CD4-positive, alpha-beta memory T cell (primary cell): ENCODE results near the gene CHMP1A. TPM values are rescaled to one million over a fixed set of nuclear protein-coding genes. Genes with fewer than 3 reads are reported as not detected.

Experiments used
- CTCF ChIA-PET: fragments of 350-600 bp; sonication (Branson Sonifier 250); formaldehyde crosslinking; loops from one replicate; lab custom pipeline; 2021; ENCODE audit warnings: inconsistent platforms; ENCODE audit not compliant: partially characterized antibody; lab: Charles Lee
- POLR2A ChIA-PET: fragments of 350-600 bp; sonication (Branson Sonifier 250); formaldehyde crosslinking; loops from one replicate; lab custom pipeline; 2021; ENCODE audit not compliant: partially characterized antibody; lab: Charles Lee
- DNase-seq, 5 donors: peaks; one replicate each; pipeline versions ENCODE4 v3.0.0 to v3.0.0-alpha.2; 2020 to 2022; ENCODE audit warnings: mixed read lengths in 1 of 5
- H3K27ac ChIP-seq: one replicate; pipeline ENCODE4 v1.7.0; 2013; ENCODE audit warnings: low read depth, low read length
- H3K27me3 ChIP-seq: 2 replicates; pipeline ENCODE4 v1.7.0; 2013; ENCODE audit warnings: mild to moderate bottlenecking, low read length, moderate library complexity; ENCODE audit not compliant: insufficient read depth
- H3K36me3 ChIP-seq: 2 replicates; pipeline ENCODE4 v1.7.0; 2013; ENCODE audit warnings: mild to moderate bottlenecking, low read length, moderate library complexity; ENCODE audit not compliant: insufficient read depth
- H3K4me1 ChIP-seq: 2 replicates; pipeline ENCODE4 v1.7.0; 2013; ENCODE audit warnings: mild to moderate bottlenecking, low read length, moderate library complexity; ENCODE audit not compliant: insufficient read depth
- H3K4me3 ChIP-seq, 2 donors: one replicate each; pipeline ENCODE4 v1.7.0; 2013; ENCODE audit warnings: low read length in 2 of 2, mild to moderate bottlenecking in 1 of 2
- H3K9me3 ChIP-seq, 2 donors: one replicate each; pipeline ENCODE4 v1.7.0; 2013; ENCODE audit warnings: low read length in 2 of 2, control low read depth in 1 of 2; ENCODE audit not compliant: control insufficient read depth in 1 of 2
- H3K27ac Mint-ChIP-seq, 7 donors: one replicate each; pipeline ENCODE4 v1.8.0; 2020 to 2021; ENCODE audit warnings: mixed read lengths in 7 of 7, mild to moderate bottlenecking in 6 of 7, inconsistent platforms in 3 of 7, moderate library complexity in 3 of 7
- H3K27me3 Mint-ChIP-seq, 2 donors: one replicate each; pipeline ENCODE4 v1.8.0; 2020 to 2021; ENCODE audit warnings: mixed read lengths in 2 of 2
- H3K36me3 Mint-ChIP-seq, 2 donors: one replicate each; pipeline ENCODE4 v1.8.0; 2020 to 2021; ENCODE audit warnings: mixed read lengths in 2 of 2, inconsistent platforms in 1 of 2, mild to moderate bottlenecking in 1 of 2
- H3K4me1 Mint-ChIP-seq, 4 donors: one replicate each; pipeline ENCODE4 v1.8.0; 2020 to 2021; ENCODE audit warnings: mixed read lengths in 4 of 4, mild to moderate bottlenecking in 1 of 4
- H3K4me3 Mint-ChIP-seq, 8 donors: one replicate each; pipeline ENCODE4 v1.8.0; 2020 to 2021; ENCODE audit warnings: mixed read lengths in 8 of 8, mild to moderate bottlenecking in 7 of 8, moderate library complexity in 6 of 8, inconsistent platforms in 3 of 8
- H3K9me3 Mint-ChIP-seq, 8 donors: one replicate each; pipeline ENCODE4 v1.8.0; 2020 to 2021; ENCODE audit warnings: mixed read lengths in 8 of 8, mild to moderate bottlenecking in 5 of 8, inconsistent platforms in 3 of 8, moderate library complexity in 1 of 8
- intact Hi-C: fragments of 100-400 bp; cut with micrococcal nuclease; formaldehyde crosslinking; loops from one replicate; pipeline ENCODE4 v1.15.1; 2023
- polyA plus RNA-seq, 2 donors: library from polyadenylated mRNA; unstranded; fragments of 300-500 nt; fragmentation: Illumina TruSeq; gene quantifications; one replicate each; pipeline ENCODE4 v1.2.3, GENCODE V29; 2021
- total RNA-seq, 2 experiments: library from RNA; stranded (reverse); gene quantifications; one replicate each; pipeline ENCODE4 v1.2.3, GENCODE V29; 2021

Gene CHMP1A
- total RNA-seq (10 to 100 TPM; 77.3 to 88.9 TPM), polyA plus RNA-seq (10 to 100 TPM; 66.5 to 83.9 TPM)

DNA sequence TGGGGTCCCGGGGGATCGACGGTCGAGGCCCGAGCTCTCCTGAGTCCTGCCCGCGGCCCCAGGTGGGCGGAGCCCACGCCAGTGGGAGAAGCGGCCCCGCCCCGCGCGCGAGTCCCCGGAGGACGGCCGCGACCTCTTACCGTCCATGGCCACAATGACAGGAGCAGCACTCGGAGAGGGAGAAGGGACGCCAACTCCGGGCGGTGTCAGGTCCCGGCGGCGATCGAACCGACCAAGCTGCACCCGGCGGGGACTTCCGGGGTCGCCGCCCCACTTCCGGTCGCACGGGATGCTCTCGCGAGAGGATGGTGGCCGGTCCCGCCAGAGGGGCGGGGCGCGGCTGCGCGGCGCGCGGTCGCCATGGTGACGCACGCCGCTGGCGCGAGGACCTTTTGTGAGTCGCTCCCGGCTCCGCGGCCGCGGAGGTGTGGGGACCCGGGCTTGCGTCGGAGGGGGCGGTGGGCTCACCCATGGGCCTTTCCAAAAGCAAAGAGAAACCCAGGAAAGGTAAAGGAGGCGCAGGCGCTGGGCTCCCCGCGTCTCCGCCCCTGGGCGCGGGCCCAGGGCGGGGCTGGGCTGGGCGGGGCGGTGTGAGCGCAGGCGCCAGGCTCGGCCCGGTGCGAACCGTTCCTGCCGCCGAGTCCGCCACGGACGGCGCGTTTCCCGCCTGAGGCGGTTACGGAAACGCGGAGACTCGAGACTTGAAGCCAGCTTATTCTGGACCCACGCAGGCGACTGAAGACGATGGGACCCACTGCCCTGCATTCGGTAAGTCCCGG, at the start of gene CHMP1A, which contains the start of gene SPATA33:
Gene CHMP1A, minus strand, starts transcription at position 267 of the 779 bp plus-strand sequence. Its CDS starts 120 bp downstream, at position 147.
Gene SPATA33, plus strand, starts transcription at position 395 of the 779 bp plus-strand sequence. Its CDS starts 76 bp downstream, at position 471.
- Histone ChIP-seq H3K27ac (peak within 1 kb of the TSS; percentile 93), H3K36me3 (no peaks in the 10 kb centered on the region), H3K9me3 (no peaks in the 10 kb centered on the region), H3K4me1 (peaks cover 21% of the 10 kb centered on the region), H3K4me3 (peak within 1 kb of the TSS; percentile 30 to 92), H3K27me3 (no peaks in the 10 kb centered on the region)
- peak within 1 kb of the TSS; percentile 85 to 92 (median 91) for H3K27ac Mint-ChIP-seq
- ChIA-PET CTCF (interaction anchor here (3.1 kb wide), 1 partner anchor 42 kb away, joined by 10 read pairs; no protein-coding TSS in a partner anchor), POLR2A (interaction anchor here (0.6 to 1.7 kb wide), 7 partner anchors 10 to 231 kb away, joined by 3 to 11 read pairs (median 5); partner anchors contain the start of gene CDK10)
- no peaks in the 10 kb centered on the region for H3K27me3 Mint-ChIP-seq
- DNase-seq, result peak; percentile 90 to 97 (median 94)
- H3K4me1 Mint-ChIP-seq, result peaks cover 13 to 46% (median 26%) of the 10 kb centered on the region in 4 donors
- intact Hi-C loops, result loop anchor here (1.0 kb wide), 2 partner anchors 29 to 44 kb away; partner anchors contain the start of genes CDK10 and SPATA2L
- peaks cover 8 to 21% of the 10 kb centered on the region in 2 donors for H3K36me3 Mint-ChIP-seq
- peak within 1 kb of the TSS; percentile 85 to 91 (median 88) for H3K4me3 Mint-ChIP-seq
- H3K9me3 Mint-ChIP-seq, result no peaks in the 10 kb centered on the region

DNA sequence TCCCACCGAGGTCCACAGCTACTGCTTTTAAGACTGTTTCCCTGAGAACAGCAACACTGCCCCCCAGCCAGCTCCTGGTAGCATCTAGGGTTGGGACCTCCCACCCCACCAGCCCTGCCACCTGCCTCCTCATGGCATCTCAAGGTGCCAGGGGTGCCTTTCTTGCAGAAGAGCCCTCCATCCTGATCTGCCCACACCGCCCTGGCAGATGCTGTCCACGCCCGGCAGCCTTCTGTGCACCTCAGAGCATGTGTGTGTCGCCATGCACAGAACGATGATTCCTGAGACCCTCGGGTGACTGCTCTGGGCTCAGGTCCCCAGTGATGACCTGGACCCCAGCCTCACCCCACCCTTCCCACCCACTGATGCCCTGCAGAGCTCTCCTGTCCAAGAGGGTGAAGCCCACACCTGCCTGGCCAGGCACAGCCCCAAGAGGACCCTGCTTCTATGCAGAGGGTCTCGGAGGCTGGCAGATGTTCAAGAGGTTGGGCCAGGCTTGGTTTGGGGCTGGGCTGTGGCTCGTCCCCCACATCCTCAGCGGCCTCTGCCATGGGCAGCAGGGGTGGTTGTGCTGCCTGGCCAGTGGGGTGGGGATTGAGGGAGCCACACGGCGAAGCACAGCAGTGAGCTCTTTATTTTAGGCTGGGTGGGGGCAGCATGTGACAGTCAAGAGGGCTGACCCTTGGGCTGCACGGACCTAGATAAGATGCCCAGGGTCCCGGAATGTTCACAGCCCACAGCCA, 49.2 kb upstream of the CHMP1A start:
- peaks cover 0 to 2% of the 10 kb centered on the region in 2 donors for H3K36me3 Mint-ChIP-seq
- no peak overlapping the region for H3K27ac ChIP-seq
- H3K27me3 ChIP-seq, result no peaks in the 10 kb centered on the region
- H3K4me3 ChIP-seq, result no peak overlapping the region
- H3K9me3 Mint-ChIP-seq, result peaks cover 0 to 2% (median 0%) of the 10 kb centered on the region in 8 donors
- ChIA-PET CTCF (interaction anchor here (0.6 to 15.1 kb wide), 41 partner anchors 8 to 264 kb away, joined by 3 to 293 read pairs (median 4); partner anchors contain the start of genes CDK10, DEF8, FANCA and TCF25), POLR2A (interaction anchor here (0.8 to 3.6 kb wide), 21 partner anchors 8 to 204 kb away, joined by 3 to 39 read pairs (median 6); partner anchors contain the start of genes CDK10, TCF25, VPS9D1 and ZNF276)
- peaks cover 3 to 21% (median 12%) of the 10 kb centered on the region in 4 donors for H3K4me1 Mint-ChIP-seq
- no peaks in the 10 kb centered on the region for H3K36me3 ChIP-seq
- no peaks in the 10 kb centered on the region for H3K9me3 ChIP-seq
- intact Hi-C loops, result loop anchor here (1.0 kb wide), 4 partner anchors 17 to 155 kb away; no protein-coding TSS in a partner anchor
- H3K27ac Mint-ChIP-seq, result no peak overlapping the region
- DNase-seq, result no peak
- H3K27me3 Mint-ChIP-seq, result no peaks in the 10 kb centered on the region
- H3K4me3 Mint-ChIP-seq, result peak overlapping the region in 1 of 8 donors; percentile 43
- H3K4me1 ChIP-seq, result peaks cover 13% of the 10 kb centered on the region

DNA sequence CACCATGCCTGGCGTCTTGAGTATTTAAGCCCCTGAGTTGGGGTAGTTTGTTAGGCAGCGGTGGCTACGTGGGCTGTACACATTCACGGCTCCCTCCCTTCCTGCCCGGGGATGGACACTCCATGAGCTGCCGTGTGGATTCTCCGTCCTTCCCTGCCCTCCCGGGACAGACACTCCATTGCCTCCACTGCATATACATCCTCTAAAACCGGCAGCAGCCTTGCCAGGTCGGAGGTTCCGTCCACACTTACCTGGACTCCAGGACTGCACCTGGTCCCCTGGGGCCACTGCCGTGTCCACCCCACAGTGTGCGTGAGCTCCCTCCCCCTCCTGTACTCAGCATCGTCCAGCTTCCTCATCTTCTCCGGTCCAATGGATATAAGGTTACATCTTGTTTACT, 47.5 kb upstream of the CHMP1A start:
- Mint-ChIP-seq H3K36me3 (peaks cover 0 to 5% of the 10 kb centered on the region in 2 donors), H3K27ac (peak overlapping the region in 1 of 7 donors; percentile 72), H3K4me3 (peak overlapping the region in 2 of 8 donors; percentile 25 to 27), H3K9me3 (no peaks in the 10 kb centered on the region), H3K4me1 (peaks cover 5 to 27% (median 14%) of the 10 kb centered on the region in 4 donors), H3K27me3 (no peaks in the 10 kb centered on the region)
- POLR2A ChIA-PET, result interaction anchor here (1.0 to 3.5 kb wide), 7 partner anchors 18 to 159 kb away, joined by 3 to 39 read pairs (median 5); partner anchors contain the start of gene ZNF276
- CTCF ChIA-PET, result interaction anchor here (0.9 to 15.1 kb wide), 15 partner anchors 19 to 203 kb away, joined by 3 to 293 read pairs (median 9); no protein-coding TSS in a partner anchor
- Histone ChIP-seq H3K4me3 (no peak overlapping the region), H3K4me1 (peaks cover 23% of the 10 kb centered on the region), H3K27ac (no peak overlapping the region), H3K9me3 (no peaks in the 10 kb centered on the region), H3K27me3 (no peaks in the 10 kb centered on the region), H3K36me3 (no peaks in the 10 kb centered on the region)
- no peak for DNase-seq
- intact Hi-C loops, result no loop called here

DNA sequence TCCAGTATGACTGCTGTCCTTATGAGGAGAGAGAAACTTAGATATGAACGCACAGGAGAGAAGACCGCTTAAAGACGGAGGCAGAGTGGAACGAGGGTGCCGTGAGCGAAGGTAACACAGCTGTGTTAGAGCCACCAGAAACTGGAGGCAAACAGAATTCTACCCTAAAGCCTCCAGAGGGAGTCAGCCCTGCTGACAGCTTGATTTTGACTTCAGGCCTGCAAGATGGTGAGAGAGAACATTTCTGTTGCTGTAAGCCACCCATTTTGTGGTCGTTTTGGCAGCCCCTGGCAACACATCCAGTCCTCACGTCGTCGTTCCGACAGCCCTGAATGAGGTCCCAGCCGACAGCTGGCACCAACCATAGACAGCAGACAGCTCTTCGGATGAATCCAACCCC, 46.8 kb upstream of the CHMP1A start:
- H3K4me1 ChIP-seq, result peaks cover 27% of the 10 kb centered on the region
- CTCF ChIA-PET, result interaction anchor here (1.9 to 15.1 kb wide), 4 partner anchors 35 to 206 kb away, joined by 6 to 293 read pairs (median 90); no protein-coding TSS in a partner anchor
- H3K36me3 Mint-ChIP-seq, result peaks cover 0 to 6% of the 10 kb centered on the region in 2 donors
- H3K4me3 ChIP-seq, result no peak overlapping the region
- peaks cover 6 to 32% (median 18%) of the 10 kb centered on the region in 4 donors for H3K4me1 Mint-ChIP-seq
- H3K9me3 Mint-ChIP-seq, result no peaks in the 10 kb centered on the region
- no peaks in the 10 kb centered on the region for H3K36me3 ChIP-seq
- H3K27me3 Mint-ChIP-seq, result no peaks in the 10 kb centered on the region
- no peak overlapping the region for H3K27ac ChIP-seq
- POLR2A ChIA-PET, result interaction anchor here (1.5 to 6.0 kb wide), 4 partner anchors 19 to 156 kb away, joined by 6 to 59 read pairs (median 30); partner anchors contain the start of gene ZNF276
- no peak overlapping the region for H3K4me3 Mint-ChIP-seq
- no peaks in the 10 kb centered on the region for H3K9me3 ChIP-seq
- intact Hi-C loops, result no loop called here
- no peak overlapping the region for H3K27ac Mint-ChIP-seq
- no peak for DNase-seq
- no peaks in the 10 kb centered on the region for H3K27me3 ChIP-seq

DNA sequence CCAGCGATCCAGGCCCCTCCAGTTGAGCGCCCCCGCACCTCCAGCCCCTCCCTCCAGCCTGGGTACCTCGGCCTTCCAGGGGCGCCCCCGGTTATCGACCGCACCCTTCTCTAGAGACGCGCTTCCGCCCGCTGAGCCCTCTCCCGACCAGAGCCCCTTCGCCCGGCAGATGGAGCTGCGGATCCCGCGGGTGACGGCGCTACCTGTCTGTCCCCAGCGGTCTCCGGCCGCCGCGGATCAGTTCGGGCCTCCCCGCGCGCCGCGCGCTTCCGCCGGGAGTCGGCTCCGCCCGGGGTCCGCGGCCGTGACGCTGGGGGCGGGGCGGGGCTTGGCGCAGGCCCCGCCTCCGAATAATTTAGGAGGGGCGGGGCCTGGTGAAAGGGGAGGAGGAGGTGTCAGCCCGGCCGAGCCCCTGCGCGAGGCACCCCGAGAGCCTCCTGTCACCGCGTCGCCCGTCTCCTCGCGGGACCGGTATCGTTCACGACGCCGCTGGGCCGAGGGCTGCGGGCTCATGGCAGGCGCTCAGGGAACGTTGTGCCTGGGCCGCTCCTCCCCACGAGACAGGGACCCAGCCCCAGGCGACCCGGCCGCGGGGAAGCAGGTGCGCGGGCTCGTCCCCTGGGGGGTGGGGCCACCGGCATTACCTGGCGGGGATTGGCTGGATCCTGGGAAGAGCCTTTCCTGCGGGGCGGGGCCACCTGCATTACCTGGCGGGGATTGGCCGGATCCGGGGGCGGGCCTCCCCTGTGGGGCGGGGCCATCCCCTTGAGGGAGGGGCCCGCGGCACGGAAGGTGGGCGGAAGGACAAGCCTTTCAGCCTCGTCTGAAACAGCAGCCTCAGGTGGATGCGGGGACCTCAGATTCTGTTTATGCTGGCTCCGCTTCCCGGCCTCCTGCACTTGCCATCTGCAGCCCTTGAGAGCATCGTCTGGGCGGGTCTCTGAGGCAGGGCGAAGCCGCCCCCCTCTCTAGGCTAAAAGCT, 44.2 kb upstream of the CHMP1A start, which contains the start of gene SPATA2L:
Gene SPATA2L, minus strand, starts transcription at position 281 of the 982 bp plus-strand sequence. CDS start 473 bp downstream, outside the sequence.
- ChIA-PET POLR2A (interaction anchor here (1.0 to 6.0 kb wide), 15 partner anchors 11 to 171 kb away, joined by 3 to 59 read pairs (median 8); partner anchors contain the start of genes CDK10, CHMP1A, SPATA33 and TCF25), CTCF (interaction anchor here (0.6 to 15.1 kb wide), 11 partner anchors 7 to 208 kb away, joined by 3 to 293 read pairs (median 18); partner anchors contain the start of genes CDK10 and TCF25)
- Histone ChIP-seq H3K27ac (peak within 1 kb of the TSS; percentile 80), H3K36me3 (no peaks in the 10 kb centered on the region), H3K27me3 (no peaks in the 10 kb centered on the region), H3K4me1 (peaks cover 30% of the 10 kb centered on the region), H3K9me3 (no peaks in the 10 kb centered on the region), H3K4me3 (peak within 1 kb of the TSS; percentile 34 to 64)
- no peaks in the 10 kb centered on the region for H3K9me3 Mint-ChIP-seq
- H3K27ac Mint-ChIP-seq, result peak within 1 kb of the TSS; percentile 84 to 95 (median 92)
- H3K4me1 Mint-ChIP-seq, result peaks cover 9 to 34% (median 20%) of the 10 kb centered on the region in 4 donors
- H3K36me3 Mint-ChIP-seq, result peaks cover 0 to 10% of the 10 kb centered on the region in 2 donors
- no peaks in the 10 kb centered on the region for H3K27me3 Mint-ChIP-seq
- peak; percentile 97 to 100 (median 99) for DNase-seq
- peak within 1 kb of the TSS; percentile 69 to 87 (median 82) for H3K4me3 Mint-ChIP-seq
- intact Hi-C loops, result loop anchor here (1.0 kb wide), 2 partner anchors 21 to 44 kb away; partner anchors contain the start of genes CHMP1A and SPATA33
